GM18861 (cell line): ENCODE measurements around the gene B4GALNT3.

ENCODE experiments used
- ATAC-seq: cut with Tn5 transposase; IDR thresholded peaks from one replicate; pipeline ENCODE4 v1.9.1; 2021; ENCODE audit not compliant: unreplicated experiment

The B4GALNT3 gene

DNA sequence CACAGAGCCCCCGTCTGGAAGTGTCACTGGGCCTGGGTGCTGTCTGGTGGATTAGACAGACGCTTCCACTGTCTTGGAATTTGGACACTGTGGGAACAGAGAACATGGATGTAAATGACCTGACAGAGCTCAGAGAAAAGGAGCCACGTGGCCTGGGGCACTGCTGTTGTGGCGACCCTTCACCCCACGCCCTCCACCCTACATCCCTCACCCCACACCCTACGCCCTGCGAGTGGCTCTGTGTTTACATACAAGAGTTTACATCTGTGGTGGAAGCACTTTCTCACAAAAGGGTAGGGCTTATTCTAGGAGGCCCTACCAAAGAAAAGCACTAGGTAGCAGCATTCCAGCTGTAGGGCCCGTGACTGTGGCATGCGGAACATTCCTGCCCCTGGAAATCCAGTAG, 47.7 kb downstream of the B4GALNT3 start:
- no peak for ATAC-seq

DNA sequence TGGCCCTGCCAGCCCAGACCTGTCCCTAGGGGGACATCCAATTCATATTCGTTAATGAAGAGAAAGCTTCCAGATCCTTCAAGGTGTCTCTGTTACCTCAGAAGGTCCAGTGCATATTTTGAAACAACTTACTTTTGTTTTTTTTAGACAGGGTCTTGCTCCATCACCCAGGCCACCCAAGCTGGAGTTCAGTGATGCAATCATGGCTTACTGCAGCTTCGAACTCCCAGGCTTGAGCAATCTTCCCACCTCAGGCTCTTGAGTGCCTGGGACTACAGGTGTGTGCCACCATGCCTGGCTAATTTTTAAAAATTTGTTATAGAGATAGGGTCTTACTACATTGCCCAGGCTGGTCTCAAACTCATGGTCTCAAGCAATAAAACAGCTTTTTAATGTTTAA, 48.4 kb downstream of the B4GALNT3 start:
- ATAC-seq: no peak

DNA sequence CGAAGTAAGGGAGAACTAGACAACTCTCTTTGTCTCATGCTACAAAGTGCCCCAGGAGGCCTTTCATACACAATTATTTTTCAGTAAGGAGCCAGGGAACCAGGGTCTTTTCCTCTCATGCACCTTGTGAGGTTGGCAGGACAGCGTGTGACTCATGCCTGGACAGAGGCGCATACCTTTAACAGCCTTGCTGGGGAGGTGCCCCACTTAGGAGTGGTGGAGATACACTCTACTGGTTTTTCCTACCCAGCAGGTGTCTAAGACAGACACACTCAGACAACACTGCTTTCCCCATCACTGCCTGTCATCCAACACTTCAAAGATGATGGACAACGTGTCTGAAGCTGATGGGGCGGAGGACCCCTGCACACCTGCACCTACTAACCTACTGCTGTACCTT, 49.1 kb downstream of the B4GALNT3 start:
- no peak for ATAC-seq

DNA sequence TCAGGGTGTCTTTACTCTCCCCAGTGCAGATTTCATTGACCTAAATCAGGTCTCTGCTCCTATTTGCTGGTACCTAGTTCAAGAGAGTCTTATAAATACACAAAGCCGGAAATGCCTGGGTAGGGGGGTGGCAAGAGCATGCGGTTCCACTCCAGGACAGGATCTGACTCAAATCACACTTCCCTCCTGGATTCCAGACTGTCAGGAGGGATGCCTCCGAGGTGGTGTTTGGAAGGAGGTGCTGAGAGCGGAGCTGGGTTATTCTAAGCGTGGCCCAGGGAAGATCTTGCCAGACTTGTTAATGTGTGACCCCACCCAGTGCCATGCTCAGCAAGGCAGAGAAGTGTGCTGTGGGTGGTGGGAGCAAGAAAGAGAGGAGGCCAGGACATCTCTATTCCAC, 49.8 kb downstream of the B4GALNT3 start:
- ATAC-seq: no peak

DNA sequence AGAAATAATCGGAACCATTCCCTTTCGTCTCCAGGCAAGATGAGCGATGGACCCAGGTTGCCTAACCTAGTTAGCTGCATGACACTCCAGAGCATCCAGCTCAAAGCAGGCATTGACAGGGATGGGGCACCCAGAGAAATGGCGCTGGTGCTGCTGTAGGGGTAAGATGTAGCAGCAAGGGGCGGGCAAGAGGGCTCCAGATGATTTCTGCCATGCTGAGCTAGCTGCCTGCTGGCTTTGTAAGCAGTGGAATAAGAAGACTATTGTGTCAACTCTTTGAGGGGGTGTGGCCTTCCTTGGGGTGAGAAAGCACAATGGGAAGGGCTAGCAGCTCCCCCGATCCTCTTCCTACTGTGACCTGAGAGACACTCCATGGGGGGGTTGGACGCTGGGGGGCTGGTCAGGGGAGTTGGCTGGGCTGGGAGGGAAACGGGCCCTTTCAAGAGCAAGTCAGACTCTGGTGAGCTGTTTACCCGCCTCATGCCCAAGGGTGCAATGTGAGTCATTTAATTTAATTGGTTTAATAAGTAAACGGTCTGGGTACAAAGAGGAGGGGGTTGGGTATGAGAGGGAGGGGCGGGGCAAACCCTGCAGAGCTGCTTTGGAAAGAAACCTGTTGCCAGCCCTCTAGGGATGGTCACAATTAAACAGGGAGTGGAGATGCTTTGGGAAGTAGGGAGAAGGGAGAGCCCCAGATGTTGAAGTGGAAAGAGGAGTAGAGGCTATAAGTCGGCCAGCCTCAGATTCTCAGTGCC, 50.5 kb downstream of the B4GALNT3 start:
- ATAC-seq: no peak

DNA sequence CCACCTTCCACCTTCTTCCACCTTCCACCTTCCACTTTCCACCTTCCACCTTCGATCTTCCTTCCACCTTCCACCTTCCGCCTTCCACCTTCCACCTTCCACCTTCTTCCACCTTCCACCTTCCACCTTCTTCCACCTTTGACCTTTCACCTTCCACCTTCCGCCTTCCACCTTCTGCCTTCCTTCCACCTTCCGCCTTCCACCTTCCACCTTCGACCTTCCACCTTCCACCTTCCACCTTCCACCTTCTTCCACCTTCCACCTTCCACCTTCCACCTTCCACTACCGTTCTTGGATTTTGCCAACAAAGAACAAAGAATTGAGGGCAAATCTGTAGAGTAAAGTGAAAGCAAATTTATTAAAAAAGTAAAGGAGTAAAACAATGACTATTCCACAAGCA, 53.2 kb downstream of the B4GALNT3 start:
- no peak for ATAC-seq

DNA sequence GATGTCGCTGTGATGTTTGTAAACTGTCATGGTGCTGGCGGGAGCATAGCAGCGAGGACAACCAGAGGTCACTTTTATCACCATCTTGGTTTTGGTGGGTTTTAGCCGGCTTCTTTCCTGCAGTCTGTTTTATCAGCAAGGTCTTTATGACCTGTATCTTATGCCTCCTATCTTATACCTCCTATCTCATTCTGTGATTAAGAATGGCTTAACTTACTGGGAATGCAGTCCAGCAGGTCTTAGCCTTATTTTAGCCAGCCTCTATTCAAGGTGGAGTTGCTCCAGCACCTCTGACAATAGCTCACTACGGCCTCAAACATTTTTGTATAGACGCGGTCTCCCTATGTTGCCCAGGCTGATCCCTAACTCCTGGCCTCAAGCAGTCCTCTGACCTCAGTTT, 53.7 kb downstream of the B4GALNT3 start:
- no peak for ATAC-seq

DNA sequence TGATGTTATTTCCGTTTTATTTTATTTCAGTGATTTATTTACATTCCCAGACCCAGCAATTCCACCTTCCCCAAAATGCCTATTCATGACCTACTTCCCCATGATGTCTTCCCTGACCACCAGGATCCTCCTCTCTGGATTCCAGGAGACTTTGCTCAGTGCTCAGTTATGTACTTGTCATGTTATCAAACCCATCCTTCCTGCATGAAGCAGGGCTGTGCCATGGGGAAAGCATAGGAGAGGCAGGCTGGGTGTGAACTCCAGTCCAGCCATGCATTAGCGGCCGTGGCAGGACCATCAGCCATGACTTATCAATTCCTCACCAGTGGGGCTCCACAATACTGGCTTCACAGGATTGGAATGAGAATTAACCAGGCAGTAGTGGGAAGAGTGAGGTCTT, 57.8 kb downstream of the B4GALNT3 start:
- ATAC-seq: no peak

DNA sequence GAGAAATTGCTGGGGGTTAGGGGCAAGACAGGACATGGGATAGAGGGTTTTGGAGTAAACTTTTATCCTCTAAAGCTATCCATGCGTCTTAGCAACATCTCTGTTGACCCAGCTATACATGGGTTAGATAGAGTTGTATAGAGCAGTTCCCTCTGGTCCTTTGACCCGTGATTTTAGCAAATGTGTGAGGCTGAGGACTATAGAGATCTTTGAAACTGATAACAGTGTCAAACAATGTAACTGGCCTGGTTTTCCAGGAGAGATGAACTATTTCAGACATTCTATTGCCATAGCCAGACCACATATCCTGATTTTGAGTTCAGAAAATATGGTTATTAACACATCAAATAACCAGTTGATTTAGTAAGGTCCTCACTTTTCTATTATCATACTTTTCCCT, 60.4 kb downstream of the B4GALNT3 start:
- ATAC-seq: no peak

DNA sequence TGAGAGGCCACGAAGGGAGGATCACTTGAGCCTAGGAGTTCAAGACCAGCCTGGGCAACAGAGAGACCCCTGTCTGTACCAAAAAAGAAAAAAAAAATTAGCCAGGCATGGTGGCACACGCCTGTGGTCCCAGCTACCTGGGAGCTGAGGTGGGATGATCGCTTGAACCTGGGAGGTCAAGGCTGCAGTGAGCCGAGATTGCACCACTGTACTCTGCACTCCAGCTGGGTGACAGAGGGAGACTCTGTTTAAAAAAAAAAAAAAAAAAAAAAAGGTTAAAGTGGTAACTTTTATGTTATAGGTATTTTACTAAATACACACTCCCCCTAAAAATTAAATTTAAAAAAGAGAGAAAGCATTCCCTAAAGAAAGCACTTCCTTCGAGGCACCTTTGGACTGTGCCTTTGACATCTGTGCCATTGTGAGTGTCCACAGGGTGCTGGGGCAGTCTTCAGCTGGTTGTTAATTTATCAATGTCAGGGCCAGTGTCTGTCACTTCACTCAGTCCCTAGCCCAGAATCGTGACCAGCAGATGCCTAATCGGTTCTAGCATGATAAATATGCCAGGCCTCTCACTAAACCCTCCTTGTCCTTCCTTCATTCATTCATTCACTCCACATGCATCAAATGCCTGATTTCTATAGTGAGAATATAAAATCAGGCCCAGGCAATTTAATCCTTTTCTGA, 63.1 kb downstream of the B4GALNT3 start:
- no peak for ATAC-seq

DNA sequence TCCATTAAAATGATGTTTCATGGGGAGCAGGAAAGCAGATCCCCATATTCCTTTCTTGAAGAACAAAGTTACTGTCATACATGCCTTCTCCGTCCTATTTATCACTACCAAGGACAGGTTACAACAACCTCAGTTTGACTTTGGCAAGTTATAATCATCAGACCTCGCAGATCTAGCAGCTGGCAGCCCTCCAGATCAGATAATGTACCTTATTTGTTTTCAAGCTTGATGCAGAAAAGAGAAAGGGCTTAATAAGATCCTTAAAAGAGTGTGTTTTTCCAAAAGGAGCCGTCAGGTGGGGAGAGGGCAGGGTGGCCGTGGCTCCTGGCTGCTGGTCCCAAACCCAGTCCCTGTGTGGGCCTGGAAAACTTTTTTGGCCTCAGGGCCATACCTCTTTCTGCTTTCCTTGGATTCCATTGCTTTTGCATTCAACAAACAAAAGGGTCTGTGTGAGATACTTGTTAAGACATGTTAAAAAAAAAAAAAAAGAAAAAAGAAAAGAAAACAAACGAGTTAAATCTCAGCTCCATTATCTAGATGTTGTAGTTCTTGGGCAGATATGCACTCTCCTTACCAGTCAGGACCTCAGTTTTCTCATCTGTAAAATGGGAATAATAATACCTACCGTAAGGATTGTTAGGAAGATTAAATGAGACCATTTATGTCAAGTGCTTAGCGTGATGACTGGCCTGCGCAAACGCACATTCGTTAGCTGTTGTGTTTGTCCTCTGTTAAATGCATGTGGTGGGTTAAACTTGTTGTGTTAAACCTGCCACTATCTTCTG, 64.6 kb downstream of the B4GALNT3 start:
- no peak for ATAC-seq

DNA sequence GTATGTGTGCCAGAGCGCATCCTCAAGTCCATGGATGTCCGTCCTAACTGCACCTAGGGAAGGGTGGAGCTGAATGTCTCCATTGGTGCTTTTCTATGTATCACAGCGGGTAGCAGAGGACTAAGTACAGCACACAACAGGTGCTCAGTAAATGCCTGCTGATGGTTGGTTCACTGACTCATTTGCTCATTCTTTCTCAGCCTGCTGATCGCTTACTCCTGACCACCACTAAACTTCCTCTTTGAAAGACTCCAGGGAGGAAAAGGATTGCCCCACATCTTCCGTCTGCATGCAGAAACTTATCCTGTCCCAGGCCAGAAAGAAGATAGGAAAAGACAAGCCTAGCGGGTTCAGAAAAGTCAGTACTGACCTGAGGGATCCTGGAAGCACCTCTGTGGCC, 66.3 kb downstream of the B4GALNT3 start:
- no peak for ATAC-seq

DNA sequence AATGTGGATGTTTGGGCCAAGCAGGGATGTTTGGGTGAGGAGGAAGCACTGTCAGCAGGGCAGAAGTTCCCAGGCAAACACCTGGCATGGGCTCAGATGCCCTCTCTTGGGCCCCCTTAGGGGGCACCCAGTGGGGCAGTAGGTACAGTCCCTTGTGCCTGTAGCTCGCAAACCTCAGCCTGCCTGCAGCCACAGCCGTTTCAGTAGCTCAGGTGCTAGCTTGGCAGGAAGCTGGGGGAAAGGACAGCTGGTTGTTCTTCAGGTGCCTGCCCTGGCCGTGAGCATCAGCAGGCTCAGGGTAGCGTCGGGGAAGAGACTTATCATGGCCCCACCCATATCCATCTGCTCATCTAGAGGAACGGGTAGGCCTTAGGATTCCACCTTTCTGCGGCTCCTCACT, 67.5 kb downstream of the B4GALNT3 start:
- no peak for ATAC-seq

DNA sequence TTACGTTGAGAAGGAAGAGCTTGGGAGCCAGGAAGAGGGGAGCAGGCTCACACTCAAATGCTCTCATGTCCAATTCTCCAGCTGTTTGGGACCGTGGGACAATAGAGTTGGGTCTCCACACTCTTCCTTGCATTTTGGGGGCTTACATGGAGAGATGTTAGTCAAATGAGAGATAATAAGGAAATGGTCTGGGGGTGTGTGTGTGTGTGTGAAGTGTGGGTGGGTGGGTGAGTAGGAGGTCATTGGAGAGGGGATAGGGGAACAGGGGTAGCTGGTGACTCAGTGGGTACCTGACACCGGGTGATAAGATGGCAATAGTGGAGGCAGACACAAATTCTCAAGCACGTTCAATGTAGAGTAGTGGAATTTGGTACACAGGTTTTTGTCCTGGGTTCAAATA, 68.0 kb downstream of the B4GALNT3 start:
- ATAC-seq: no peak

DNA sequence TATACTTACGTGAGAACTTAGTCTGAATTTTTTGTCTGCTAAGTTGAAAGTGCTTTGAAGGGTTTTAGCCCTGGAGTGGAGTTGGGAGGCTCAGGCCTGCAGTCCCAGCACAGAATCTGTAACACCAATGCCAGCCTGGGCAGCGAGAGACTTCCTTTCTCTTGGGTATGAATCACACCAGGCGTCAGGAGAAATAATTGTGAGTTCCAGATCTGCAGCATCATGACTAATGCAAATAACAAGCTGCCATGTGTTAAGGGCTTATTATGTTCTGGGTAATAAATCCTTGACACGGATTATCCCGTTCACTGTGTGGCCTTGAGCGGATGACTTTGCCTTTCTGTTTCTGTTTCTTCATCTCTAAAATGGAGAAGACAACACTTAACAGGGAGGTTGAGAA, 70.6 kb downstream of the B4GALNT3 start:
- no peak for ATAC-seq

DNA sequence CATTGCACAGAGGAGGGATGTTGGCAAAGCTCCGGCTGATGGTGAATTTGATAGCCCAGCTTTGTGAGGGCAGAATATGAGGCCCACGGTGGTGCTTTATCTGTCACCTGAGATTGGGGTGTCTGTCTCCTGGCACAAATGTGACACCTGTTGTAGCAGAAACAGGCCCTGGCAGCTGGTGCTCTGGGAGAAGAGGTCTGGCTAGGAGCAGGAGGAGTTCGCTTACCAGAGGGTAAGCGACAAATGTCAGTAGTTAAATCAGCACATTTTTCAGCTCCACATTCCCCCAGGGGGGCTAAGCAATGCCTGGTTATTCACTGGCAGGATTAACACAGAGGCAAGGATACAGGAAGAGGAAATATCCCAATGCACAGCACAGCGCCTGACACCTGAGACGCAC, 71.1 kb downstream of the B4GALNT3 start:
- no peak for ATAC-seq

DNA sequence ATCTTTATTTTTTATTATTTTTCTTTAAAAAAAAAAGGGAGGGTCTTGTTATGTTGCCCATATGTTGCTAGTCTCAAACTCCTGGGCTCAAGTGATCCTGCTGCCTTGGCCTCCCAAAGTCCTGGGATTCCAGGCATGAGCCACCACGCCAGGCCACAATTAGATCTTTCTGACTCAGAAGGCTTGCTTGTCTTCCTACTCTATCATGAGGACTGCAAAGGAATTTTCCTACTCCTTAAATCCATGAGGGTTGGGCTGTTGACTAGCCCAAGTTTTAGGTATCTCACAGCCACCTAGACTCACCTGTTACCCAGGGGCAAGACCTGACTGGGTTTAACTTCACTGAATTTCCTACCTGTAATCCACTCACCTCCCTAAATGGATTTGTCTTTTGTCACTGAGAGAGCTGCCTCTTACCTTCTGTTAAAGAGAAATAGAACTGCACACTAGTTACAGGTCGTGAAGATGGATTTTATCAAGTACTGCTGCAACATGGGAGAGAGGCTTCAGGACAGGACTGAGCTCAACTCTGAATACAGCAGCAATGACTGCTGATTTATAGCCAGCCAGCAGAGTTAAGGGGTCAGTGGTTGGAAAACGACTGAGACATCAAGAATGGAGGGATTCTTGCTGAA, 72.3 kb downstream of the B4GALNT3 start:
- no peak for ATAC-seq

DNA sequence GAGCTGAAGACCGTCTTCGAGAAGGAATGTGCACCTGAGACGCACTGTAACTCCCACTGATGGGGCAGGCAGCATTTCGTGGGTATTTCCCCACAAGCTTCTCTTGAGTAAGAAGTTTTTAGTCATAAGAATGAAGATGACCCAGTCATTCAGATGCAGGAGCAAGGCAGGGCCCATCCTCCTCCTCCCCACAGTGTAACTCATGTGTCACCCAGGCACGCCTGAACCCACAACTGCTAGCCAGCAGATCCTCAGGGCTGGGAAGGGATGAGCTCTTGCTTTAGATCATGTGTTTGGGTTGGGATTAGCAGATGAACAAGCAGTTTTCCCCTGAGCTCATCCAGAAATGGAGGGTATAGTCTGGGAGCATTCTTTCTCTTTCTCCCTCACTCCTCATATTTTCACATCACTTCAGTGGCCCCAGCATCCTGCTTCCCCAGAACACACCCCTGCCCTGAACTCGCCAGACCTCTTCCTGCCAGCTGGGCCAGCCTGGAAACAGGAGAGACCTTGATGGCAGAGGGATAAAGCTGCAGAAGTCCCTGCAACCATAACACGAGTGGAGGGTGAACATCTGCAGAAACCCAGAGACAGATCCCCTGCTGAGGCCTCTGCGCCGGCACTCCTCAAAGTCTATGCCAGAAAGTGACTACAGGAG, 73.3 kb downstream of the B4GALNT3 start:
- ATAC-seq: no peak

DNA sequence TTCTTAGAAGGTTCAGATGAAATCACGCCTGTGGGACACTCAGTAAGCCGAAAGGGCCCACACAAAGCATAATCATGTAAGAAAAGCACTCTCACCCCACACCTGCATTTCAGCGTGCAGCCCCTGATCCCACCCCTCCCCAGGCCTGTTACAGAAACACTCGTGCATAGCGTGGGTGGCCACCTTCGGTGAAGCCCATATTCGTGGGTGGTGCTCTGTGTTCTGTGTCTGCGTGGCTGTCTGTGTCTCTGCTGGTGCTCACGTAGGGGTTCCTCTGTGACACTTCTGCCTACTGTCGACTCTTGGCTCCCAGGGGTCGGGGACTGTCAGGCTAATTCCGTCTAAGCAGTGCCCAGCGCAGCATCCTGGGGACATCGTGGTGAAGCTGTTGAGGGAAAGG, 74.0 kb downstream of the B4GALNT3 start:
- no peak for ATAC-seq

DNA sequence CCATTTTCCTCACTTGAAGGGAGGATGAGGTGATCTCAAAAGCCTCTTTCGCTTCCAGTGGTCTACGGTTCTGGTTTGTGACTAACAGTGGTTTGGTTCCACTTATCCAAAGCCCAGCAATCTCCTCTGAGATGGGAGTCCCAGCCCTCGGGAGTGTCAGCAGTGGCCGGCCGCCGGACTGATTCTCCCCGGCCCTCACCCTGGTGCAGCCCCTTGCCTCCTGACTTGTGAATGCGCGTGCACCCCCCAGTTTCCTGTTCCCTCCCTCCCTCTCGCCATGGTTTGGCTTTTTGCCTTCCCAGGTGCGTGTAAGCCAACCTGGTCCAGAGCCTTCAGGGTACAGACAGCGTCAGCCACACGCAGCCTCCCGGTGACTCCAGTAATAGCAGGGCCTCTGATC, 74.5 kb downstream of the B4GALNT3 start:
- no peak for ATAC-seq

DNA sequence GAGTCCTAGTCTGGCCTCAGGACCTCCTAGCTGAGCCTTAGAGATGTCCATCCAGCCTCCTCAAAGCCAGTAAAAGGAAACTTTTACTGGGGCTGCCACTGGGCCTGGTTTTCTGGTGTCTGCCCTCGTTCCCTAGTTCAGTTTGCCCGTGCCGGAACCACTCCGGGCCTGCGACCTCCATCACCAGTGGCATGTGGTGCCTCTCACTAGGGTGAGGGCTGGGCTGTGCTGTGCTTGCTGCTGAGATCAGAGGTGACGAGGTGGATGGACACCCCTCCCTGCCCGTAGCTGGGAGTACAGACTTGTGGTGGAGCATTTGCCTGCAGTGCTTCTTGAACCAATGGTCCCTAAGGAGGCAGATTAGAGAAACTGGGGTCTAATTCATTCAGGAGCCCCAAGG, 75.7 kb downstream of the B4GALNT3 start:
- no peak for ATAC-seq
